ENCODE results near the gene TRANK1. TPM values are rescaled to one million over a fixed set of nuclear protein-coding genes. Genes with fewer than 3 reads are reported as not detected.

Gene TRANK1
- polyA plus RNA-seq, 2 donors, result 1.6 to 2.0 TPM

DNA sequence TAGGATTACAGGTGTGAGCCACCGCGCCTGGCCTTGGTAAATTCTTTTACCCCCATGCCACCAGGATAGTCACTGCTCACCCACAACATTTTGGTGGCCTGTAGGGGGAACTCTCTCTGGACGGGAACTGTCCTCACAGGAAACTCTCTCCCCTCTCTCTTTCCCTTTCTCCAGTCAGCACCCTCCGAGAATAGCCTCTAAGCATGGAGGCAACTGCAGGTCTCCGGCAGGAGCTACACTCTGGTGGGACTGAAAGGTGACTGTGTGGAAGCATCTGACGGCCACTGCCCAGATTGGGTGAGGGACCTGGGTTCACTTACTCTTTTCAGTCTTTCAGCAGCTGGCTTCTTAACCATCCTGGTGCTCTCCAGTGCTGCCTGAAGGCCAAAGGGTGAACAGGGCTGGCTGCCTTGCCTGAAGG, 21.3 kb downstream of the TRANK1 start:
- H3K27ac ChIP-seq (ENCODE audit: low read depth in 2 of 2, low read length in 1 of 2), result no peak overlapping the region
- WGBS, 2 donors, result 76 to 82% methylated on average over 6 of the region's 6 CpGs
- H3K36me3 ChIP-seq (ENCODE audit: control insufficient read depth in 2 of 2, insufficient read depth in 2 of 2, low read length in 1 of 2), result no peaks in the 10 kb centered on the region

DNA sequence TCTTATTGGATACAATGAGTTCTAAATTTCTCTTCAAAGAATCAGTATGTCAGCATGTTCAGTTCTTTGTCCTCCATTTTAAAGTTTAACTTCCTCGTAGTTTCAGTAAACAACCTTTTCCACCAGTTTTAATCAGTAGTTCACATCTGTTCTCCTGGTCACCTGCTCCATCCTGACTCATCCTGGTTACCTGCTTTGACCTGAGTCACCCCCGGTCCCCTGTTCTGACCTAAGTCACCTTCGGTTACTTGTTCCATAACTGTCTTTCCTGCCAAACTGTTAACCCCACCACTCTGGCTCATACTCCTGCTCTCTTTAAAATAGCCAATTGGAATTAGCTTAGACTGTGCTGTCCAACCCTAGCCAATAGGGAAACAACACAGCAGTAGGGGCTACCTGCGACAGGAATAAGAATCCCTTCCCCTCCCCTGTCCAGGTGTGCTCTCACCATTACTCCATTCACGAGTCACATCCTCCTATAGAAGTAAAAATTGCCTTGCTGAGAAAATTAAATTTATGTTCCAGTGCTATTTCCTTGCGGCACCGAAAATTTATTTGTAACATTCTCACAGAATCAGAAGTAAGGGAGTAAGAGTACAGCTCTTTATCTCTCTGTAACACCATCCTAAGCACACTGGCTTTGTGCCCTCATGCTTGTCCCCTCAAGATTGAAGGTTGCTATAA, 23.8 kb downstream of the TRANK1 start:
- no peaks in the 10 kb centered on the region for H3K36me3 ChIP-seq (ENCODE audit: control insufficient read depth in 2 of 2, insufficient read depth in 2 of 2, low read length in 1 of 2)
- no peak overlapping the region for H3K27ac ChIP-seq (ENCODE audit: low read depth in 2 of 2, low read length in 1 of 2)
- peaks cover 0 to 3% of the 10 kb centered on the region in 2 donors for H3K9me3 ChIP-seq (ENCODE audit: control insufficient read depth in 2 of 2, insufficient read depth in 1 of 2, low read depth in 1 of 2, low read length in 1 of 2)
- H3K27me3 ChIP-seq (ENCODE audit: control insufficient read depth in 1 of 2, insufficient read depth in 2 of 2, low read length in 2 of 2), result no peaks in the 10 kb centered on the region
- H3K4me3 ChIP-seq (ENCODE audit: low read depth in 1 of 2, low read length in 2 of 2), result no peak overlapping the region
- WGBS, 2 donors, result 84 to 96% methylated on average over 7 of the region's 7 CpGs
- no peaks in the 10 kb centered on the region for H3K4me1 ChIP-seq (ENCODE audit: control insufficient read depth in 2 of 2, insufficient read depth in 2 of 2, low read length in 1 of 2)

More for the DNA sequence above, 21.3 kb downstream of the TRANK1 start:
- H3K4me3 ChIP-seq (ENCODE audit: low read depth in 1 of 2, low read length in 2 of 2), result no peak overlapping the region
- peaks cover 0 to 3% of the 10 kb centered on the region in 2 donors for H3K9me3 ChIP-seq (ENCODE audit: control insufficient read depth in 2 of 2, insufficient read depth in 1 of 2, low read depth in 1 of 2, low read length in 1 of 2)
- H3K4me1 ChIP-seq (ENCODE audit: control insufficient read depth in 2 of 2, insufficient read depth in 2 of 2, low read length in 1 of 2), result no peaks in the 10 kb centered on the region
- H3K27me3 ChIP-seq (ENCODE audit: control insufficient read depth in 1 of 2, insufficient read depth in 2 of 2, low read length in 2 of 2), result no peaks in the 10 kb centered on the region

DNA sequence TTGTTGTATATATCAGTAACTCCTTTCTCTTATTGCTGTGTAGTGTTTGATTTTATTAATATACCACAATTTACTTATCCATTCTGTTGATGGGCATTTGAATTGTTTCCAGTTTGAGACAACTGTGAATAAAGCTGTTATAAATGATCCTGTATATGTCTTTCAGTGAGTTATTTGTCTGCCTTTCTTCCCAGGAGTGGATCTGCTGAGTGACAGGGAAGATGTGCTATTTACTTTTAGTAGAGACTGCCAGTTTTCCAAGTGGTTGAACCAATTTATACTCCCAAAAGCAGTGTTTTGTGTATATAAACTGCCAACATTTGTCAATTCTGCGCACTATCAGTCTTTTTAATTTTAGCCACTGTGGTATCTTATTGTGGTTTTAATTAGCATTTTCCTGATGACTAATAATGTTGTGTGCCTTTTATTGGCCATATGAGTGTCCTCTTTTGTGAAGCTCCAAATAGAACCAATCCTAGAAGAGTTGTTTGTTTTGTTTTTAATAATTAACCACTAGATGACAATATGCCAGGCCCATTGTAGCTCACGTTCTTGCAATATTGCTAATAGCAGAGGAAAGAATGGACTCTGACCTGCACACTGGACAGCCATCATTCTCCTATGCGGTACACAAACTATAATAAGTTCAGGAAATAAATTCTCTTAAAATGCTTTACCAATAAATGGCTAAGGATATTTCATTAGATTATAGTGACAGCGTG, 25.3 kb downstream of the TRANK1 start:
- WGBS, 2 donors, result 75 to 88% methylated on average over 4 of the region's 4 CpGs

DNA sequence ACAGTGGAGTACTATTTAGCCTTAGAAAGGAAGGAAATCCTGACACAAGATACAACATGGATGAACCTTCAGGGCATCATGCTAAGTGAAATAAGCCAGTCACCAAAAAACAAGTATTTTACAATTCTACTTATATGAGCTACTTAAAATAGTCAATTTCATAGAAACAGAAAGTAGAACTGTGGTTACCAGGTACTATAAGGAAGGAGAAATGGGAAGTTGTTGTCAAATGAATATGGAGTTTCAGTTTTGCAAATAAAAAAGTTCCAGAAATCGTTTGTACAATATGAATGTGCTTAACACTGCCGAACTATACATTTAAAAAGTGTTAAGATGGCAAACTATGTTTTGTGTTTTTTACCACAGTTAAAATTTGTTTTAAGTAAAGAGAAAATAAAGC, 26.8 kb downstream of the TRANK1 start:
- Histone ChIP-seq H3K4me1 (ENCODE audit: control insufficient read depth in 2 of 2, insufficient read depth in 2 of 2, low read length in 1 of 2) (no peaks in the 10 kb centered on the region), H3K36me3 (ENCODE audit: control insufficient read depth in 2 of 2, insufficient read depth in 2 of 2, low read length in 1 of 2) (no peaks in the 10 kb centered on the region), H3K9me3 (ENCODE audit: control insufficient read depth in 2 of 2, insufficient read depth in 1 of 2, low read depth in 1 of 2, low read length in 1 of 2) (peaks cover 0 to 3% of the 10 kb centered on the region in 2 donors), H3K27me3 (ENCODE audit: control insufficient read depth in 1 of 2, insufficient read depth in 2 of 2, low read length in 2 of 2) (no peaks in the 10 kb centered on the region), H3K27ac (ENCODE audit: low read depth in 2 of 2, low read length in 1 of 2) (no peak overlapping the region), H3K4me3 (ENCODE audit: low read depth in 1 of 2, low read length in 2 of 2) (no peak overlapping the region)
- 75 to 76% methylated on average over 2 of the region's 2 CpGs for WGBS, 2 donors

More for the DNA sequence above, 25.3 kb downstream of the TRANK1 start:
- Histone ChIP-seq H3K4me3 (ENCODE audit: low read depth in 1 of 2, low read length in 2 of 2) (no peak overlapping the region), H3K4me1 (ENCODE audit: control insufficient read depth in 2 of 2, insufficient read depth in 2 of 2, low read length in 1 of 2) (no peaks in the 10 kb centered on the region), H3K9me3 (ENCODE audit: control insufficient read depth in 2 of 2, insufficient read depth in 1 of 2, low read depth in 1 of 2, low read length in 1 of 2) (peaks cover 0 to 3% of the 10 kb centered on the region in 2 donors), H3K36me3 (ENCODE audit: control insufficient read depth in 2 of 2, insufficient read depth in 2 of 2, low read length in 1 of 2) (no peaks in the 10 kb centered on the region), H3K27ac (ENCODE audit: low read depth in 2 of 2, low read length in 1 of 2) (no peak overlapping the region), H3K27me3 (ENCODE audit: control insufficient read depth in 1 of 2, insufficient read depth in 2 of 2, low read length in 2 of 2) (no peaks in the 10 kb centered on the region)

DNA sequence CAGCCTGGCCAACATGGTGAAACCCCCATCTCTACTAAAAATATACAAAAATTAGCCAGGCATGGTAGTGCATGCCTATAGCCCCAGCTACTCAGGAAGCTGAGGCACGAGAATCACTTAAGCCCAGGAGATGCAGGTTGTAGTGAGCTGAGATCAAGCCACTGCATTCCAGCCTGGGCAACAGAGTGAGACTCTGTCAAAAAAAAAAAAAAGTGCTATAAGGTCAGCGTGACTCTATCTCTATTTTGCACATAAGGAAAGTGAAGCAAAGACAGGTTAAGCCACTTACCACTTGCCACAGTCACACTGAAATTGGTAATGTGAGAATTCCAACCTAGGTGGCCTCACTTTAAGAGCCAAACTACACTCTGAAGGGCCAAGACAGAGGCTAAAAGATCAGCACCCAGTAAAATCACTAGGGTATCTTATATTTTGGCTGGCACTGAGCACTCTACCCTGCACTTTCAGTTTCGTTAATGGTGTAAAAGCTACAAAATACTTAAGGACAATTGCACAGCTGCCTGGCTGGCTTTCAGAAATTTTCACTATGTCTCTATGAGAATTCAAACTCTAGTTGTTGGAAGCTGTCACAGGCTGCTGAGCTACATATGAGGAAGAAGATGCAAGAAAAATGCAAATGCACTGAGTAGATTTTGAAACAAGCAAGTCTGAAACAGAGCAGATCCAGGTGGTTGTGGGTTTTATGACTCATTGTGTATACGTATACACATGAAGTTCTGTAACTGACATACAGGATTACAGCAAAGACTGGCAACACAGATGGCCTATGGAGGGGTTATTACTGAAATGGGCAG, 32.7 kb downstream of the TRANK1 start:
- WGBS, 2 donors, result 34 to 35% methylated on average over 4 of the region's 4 CpGs
- no peaks in the 10 kb centered on the region for H3K27me3 ChIP-seq (ENCODE audit: control insufficient read depth in 1 of 2, insufficient read depth in 2 of 2, low read length in 2 of 2)
- H3K4me3 ChIP-seq (ENCODE audit: low read depth in 1 of 2, low read length in 2 of 2), result peak overlapping the region in 1 of 2 donors; percentile 17
- peak overlapping the region in 1 of 2 donors; percentile 51 for H3K27ac ChIP-seq (ENCODE audit: low read depth in 2 of 2, low read length in 1 of 2)
- H3K4me1 ChIP-seq (ENCODE audit: control insufficient read depth in 2 of 2, insufficient read depth in 2 of 2, low read length in 1 of 2), result no peaks in the 10 kb centered on the region
- H3K36me3 ChIP-seq (ENCODE audit: control insufficient read depth in 2 of 2, insufficient read depth in 2 of 2, low read length in 1 of 2), result no peaks in the 10 kb centered on the region
- H3K9me3 ChIP-seq (ENCODE audit: control insufficient read depth in 2 of 2, insufficient read depth in 1 of 2, low read depth in 1 of 2, low read length in 1 of 2), result no peaks in the 10 kb centered on the region

DNA sequence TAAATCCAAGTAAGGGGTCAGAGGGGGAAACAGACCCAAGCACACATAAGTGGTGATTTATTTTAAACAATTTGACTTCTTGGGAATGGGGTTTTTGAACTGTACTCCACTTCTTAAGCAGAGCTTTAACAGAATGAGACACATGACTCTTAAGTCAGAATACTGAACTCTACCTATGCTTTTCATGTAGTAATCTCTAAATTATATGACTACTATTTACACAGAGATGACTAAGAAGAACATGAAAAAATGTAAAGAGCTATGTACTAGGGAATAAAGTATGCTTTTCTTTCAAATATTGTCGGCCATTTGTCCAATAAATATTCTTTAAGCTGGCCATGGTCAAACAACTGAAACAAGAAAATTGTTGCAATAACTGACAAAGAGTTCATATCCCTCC, 35.2 kb downstream of the TRANK1 start:
- no peak overlapping the region for H3K4me3 ChIP-seq (ENCODE audit: low read depth in 1 of 2, low read length in 2 of 2)
- no peaks in the 10 kb centered on the region for H3K4me1 ChIP-seq (ENCODE audit: control insufficient read depth in 2 of 2, insufficient read depth in 2 of 2, low read length in 1 of 2)
- H3K36me3 ChIP-seq (ENCODE audit: control insufficient read depth in 2 of 2, insufficient read depth in 2 of 2, low read length in 1 of 2), result no peaks in the 10 kb centered on the region
- no peak overlapping the region for H3K27ac ChIP-seq (ENCODE audit: low read depth in 2 of 2, low read length in 1 of 2)
- no peaks in the 10 kb centered on the region for H3K9me3 ChIP-seq (ENCODE audit: control insufficient read depth in 2 of 2, insufficient read depth in 1 of 2, low read depth in 1 of 2, low read length in 1 of 2)
- WGBS, 2 donors, result 75 to 81% methylated on average over 1 of the region's 1 CpG
- H3K27me3 ChIP-seq (ENCODE audit: control insufficient read depth in 1 of 2, insufficient read depth in 2 of 2, low read length in 2 of 2), result no peaks in the 10 kb centered on the region

DNA sequence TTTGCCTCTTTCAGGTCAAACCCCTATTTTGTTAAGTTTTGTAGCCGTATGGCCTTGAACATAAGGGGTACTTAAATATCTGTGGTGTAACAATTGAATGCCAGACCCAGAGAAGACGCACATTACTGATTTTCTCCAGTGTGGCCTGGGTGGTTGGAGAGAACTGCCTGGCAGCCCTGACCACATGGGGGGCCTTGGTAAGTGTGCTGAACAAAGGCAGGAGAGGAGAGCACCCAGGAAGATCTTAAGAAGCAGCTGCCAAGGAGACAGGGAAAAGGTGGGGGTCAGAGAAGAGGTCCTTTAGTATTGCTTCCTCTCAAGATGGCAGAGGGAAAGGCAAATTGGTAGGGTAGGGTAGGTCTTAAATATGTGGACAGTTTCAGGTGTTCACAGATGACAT, 35.7 kb downstream of the TRANK1 start:
- Histone ChIP-seq H3K4me1 (ENCODE audit: control insufficient read depth in 2 of 2, insufficient read depth in 2 of 2, low read length in 1 of 2) (no peaks in the 10 kb centered on the region), H3K27ac (ENCODE audit: low read depth in 2 of 2, low read length in 1 of 2) (no peak overlapping the region), H3K27me3 (ENCODE audit: control insufficient read depth in 1 of 2, insufficient read depth in 2 of 2, low read length in 2 of 2) (no peaks in the 10 kb centered on the region), H3K9me3 (ENCODE audit: control insufficient read depth in 2 of 2, insufficient read depth in 1 of 2, low read depth in 1 of 2, low read length in 1 of 2) (no peaks in the 10 kb centered on the region), H3K36me3 (ENCODE audit: control insufficient read depth in 2 of 2, insufficient read depth in 2 of 2, low read length in 1 of 2) (no peaks in the 10 kb centered on the region), H3K4me3 (ENCODE audit: low read depth in 1 of 2, low read length in 2 of 2) (no peak overlapping the region)
- WGBS, 2 donors, result 96 to 98% methylated on average over 2 of the region's 2 CpGs

DNA sequence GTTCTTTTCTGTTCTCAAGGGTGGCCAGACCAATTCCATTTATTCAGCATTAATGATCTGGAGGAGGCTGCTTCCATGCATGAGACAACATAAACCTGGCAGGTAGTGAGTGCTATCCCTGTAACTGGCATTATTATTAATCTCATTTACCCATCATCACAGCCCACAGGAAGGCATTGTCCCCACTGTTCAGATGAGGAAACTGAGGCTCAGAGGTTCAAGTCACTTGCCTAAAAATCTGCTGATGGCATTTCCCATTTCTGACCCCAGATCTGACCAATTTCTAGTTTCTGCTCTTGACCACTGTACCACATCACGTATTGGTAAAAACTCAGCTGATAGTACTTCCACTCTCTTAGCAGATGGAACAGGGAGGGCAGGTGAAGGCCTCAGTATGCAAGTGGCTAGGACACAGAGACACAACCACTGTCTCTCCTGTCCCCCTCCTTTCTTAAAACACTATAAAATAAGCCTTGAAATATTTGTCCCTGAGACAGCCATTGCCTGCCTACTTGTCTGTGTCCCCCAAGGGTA, 36.1 kb downstream of the TRANK1 start:
- H3K27ac ChIP-seq (ENCODE audit: low read depth in 2 of 2, low read length in 1 of 2), result peak overlapping the region; percentile 76 to 78
- peak overlapping the region; percentile 52 to 65 for H3K4me3 ChIP-seq (ENCODE audit: low read depth in 1 of 2, low read length in 2 of 2)
- WGBS, 2 donors, result 80 to 83% methylated on average over 1 of the region's 1 CpG
- no peaks in the 10 kb centered on the region for H3K36me3 ChIP-seq (ENCODE audit: control insufficient read depth in 2 of 2, insufficient read depth in 2 of 2, low read length in 1 of 2)
- no peaks in the 10 kb centered on the region for H3K9me3 ChIP-seq (ENCODE audit: control insufficient read depth in 2 of 2, insufficient read depth in 1 of 2, low read depth in 1 of 2, low read length in 1 of 2)
- H3K4me1 ChIP-seq (ENCODE audit: control insufficient read depth in 2 of 2, insufficient read depth in 2 of 2, low read length in 1 of 2), result no peaks in the 10 kb centered on the region
- H3K27me3 ChIP-seq (ENCODE audit: control insufficient read depth in 1 of 2, insufficient read depth in 2 of 2, low read length in 2 of 2), result no peaks in the 10 kb centered on the region

DNA sequence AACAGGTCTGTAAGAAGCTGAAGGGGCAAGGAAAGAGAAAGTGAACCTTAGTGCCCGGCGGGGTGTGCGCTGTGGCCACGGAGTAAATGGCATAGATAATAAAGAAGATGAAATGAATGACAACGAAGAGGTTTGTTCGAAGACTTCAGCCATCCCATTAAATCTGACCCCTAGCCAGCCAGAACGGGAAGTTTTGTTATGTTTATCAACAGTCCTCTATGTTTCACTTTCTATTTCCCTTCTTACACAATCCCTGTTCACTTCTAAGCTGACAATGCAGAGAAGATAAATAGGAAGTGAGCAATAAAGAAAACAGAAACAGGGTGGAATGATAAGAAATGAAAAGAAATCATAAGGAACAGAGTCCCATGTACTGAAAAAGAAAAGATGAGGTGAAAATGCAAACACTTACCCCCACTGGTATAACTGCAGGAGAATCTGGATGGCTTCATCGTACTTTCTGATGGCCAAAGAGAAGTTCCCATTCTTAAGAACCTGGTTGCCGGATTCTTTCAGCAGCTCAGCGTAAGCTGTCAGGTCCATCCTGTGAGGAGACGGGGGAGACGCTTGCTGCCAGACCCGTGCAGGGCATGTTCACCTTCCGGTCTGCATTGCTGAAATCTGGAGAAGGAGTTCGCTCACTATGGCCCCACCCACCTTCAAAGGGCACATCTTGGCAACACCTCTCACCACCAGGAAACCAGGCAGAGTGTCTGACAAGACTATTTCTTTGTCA, 36.8 kb downstream of the TRANK1 start:
- Histone ChIP-seq H3K4me3 (ENCODE audit: low read depth in 1 of 2, low read length in 2 of 2) (peak overlapping the region; percentile 52 to 65), H3K27ac (ENCODE audit: low read depth in 2 of 2, low read length in 1 of 2) (peak overlapping the region; percentile 76 to 78), H3K4me1 (ENCODE audit: control insufficient read depth in 2 of 2, insufficient read depth in 2 of 2, low read length in 1 of 2) (no peaks in the 10 kb centered on the region), H3K27me3 (ENCODE audit: control insufficient read depth in 1 of 2, insufficient read depth in 2 of 2, low read length in 2 of 2) (no peaks in the 10 kb centered on the region), H3K9me3 (ENCODE audit: control insufficient read depth in 2 of 2, insufficient read depth in 1 of 2, low read depth in 1 of 2, low read length in 1 of 2) (no peaks in the 10 kb centered on the region), H3K36me3 (ENCODE audit: control insufficient read depth in 2 of 2, insufficient read depth in 2 of 2, low read length in 1 of 2) (peaks cover 0 to 4% of the 10 kb centered on the region in 2 donors)
- WGBS, 2 donors, result 25 to 30% methylated on average over 15 of the region's 15 CpGs

Measured in esophagus (tissue), 2 donors.